Measurements from ENCODE around the gene BCL11B.

DNA sequence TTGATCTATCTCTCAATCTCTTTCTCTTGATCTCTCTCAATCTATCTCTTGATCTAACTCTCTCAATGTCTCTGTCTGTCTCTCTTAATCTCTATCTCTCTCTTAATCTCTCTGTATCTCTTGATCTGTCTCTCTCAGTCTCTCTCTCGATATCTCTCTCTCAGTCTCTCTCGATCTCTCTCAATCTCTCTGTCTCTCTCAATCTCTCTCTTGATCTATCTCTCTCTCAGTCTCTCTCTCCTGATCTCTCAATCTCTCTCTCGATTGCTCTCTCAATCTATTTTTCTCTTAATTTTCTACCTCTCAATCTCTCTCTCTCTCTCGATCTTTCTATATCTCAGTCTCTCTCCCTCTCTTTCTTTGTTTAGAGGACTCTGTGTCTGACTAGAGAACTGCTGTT, 126.7 kb downstream of the BCL11B start:
- TF ChIP-seq, protein P1, sequence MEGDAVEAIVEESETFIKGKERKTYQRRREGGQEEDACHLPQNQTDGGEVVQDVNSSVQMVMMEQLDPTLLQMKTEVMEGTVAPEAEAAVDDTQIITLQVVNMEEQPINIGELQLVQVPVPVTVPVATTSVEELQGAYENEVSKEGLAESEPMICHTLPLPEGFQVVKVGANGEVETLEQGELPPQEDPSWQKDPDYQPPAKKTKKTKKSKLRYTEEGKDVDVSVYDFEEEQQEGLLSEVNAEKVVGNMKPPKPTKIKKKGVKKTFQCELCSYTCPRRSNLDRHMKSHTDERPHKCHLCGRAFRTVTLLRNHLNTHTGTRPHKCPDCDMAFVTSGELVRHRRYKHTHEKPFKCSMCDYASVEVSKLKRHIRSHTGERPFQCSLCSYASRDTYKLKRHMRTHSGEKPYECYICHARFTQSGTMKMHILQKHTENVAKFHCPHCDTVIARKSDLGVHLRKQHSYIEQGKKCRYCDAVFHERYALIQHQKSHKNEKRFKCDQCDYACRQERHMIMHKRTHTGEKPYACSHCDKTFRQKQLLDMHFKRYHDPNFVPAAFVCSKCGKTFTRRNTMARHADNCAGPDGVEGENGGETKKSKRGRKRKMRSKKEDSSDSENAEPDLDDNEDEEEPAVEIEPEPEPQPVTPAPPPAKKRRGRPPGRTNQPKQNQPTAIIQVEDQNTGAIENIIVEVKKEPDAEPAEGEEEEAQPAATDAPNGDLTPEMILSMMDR (IDR thresholded peaks at IDR 0.05) = no peak
- no peak for TF ChIP-seq EZH2 (IDR thresholded peaks at IDR 0.05; ENCODE audit: borderline replicate concordance, insufficient read depth, low read depth, low read length, poor library complexity, severe bottlenecking)
